Activated CD4-positive, alpha-beta T cell treated with anti-CD3 and anti-CD28 coated beads, Interleukin-2, amount 50 U/mL, for 24 hours (primary cell): ENCODE measurements around the gene RPL19.
"Not testable (repeated sequence)": the region's sequence is repeated elsewhere in the genome, so short reads cannot be mapped to it uniquely, and the experiment has no call there.

Experiments used
- DNase-seq, 2 donors: peaks; one replicate each; pipeline ENCODE4 v3.0.0-alpha.2; 2020; ENCODE audit warnings: low read depth in 1 of 2, low spot score in 1 of 2

The RPL19 gene

GRCh38 chr17:39200070-39200879 lies at the start of gene RPL19:
RPL19 (plus strand) TSS chr17:39200283; CDS start chr17:39200345, 62 bp downstream.
- peak; percentile 74 to 75 for DNase-seq

GRCh38 chr17:39150795-39151149 lies 49.3 kb upstream of the RPL19 start:
- no peak for DNase-seq

- no peak for DNase-seq
These were observed 48.7 kb upstream of the RPL19 start, which contains the start of gene PLXDC1 for GRCh38 chr17:39151150-39151942. PLXDC1 (minus strand) TSS chr17:39151637; CDS start chr17:39151437, 200 bp downstream.

GRCh38 chr17:39151943-39152818 lies 47.9 kb upstream of the RPL19 start:
- DNase-seq: no peak

GRCh38 chr17:39153599-39154051 lies 46.5 kb upstream of the RPL19 start:
- DNase-seq: peak; percentile 94 to 99

- DNase-seq: no peak
These were observed 44.4 kb upstream of the RPL19 start for GRCh38 chr17:39155654-39156053.

- DNase-seq: no peak
These were observed 43.6 kb upstream of the RPL19 start for GRCh38 chr17:39156491-39156890.

GRCh38 chr17:39158623-39159022 lies 41.5 kb upstream of the RPL19 start:
- no peak for DNase-seq

- no peak for DNase-seq
These were observed 38.1 kb upstream of the RPL19 start for GRCh38 chr17:39161962-39162361.

GRCh38 chr17:39164675-39165143 lies 35.4 kb upstream of the RPL19 start:
- peak; percentile 49 to 68 for DNase-seq

- DNase-seq: no peak
These were observed 34.8 kb upstream of the RPL19 start for GRCh38 chr17:39165178-39165840.

- DNase-seq: no peak
These were observed 34.2 kb upstream of the RPL19 start, which contains the start of gene ARL5C for GRCh38 chr17:39165841-39166349. ARL5C (minus strand) TSS chr17:39166161; CDS start chr17:39165760, 401 bp downstream.

GRCh38 chr17:39166437-39167335 lies 33.4 kb upstream of the RPL19 start:
- no peak for DNase-seq

GRCh38 chr17:39167476-39167875 lies 32.6 kb upstream of the RPL19 start:
- DNase-seq: no peak

GRCh38 chr17:39168503-39168902 lies 31.6 kb upstream of the RPL19 start:
- not testable (repeated sequence) for DNase-seq

- DNase-seq: no peak
These were observed 31.0 kb upstream of the RPL19 start for GRCh38 chr17:39169101-39169500.

- no peak for DNase-seq
These were observed 30.6 kb upstream of the RPL19 start for GRCh38 chr17:39169518-39169917.

GRCh38 chr17:39170109-39170508 lies 30.0 kb upstream of the RPL19 start:
- no peak for DNase-seq

- no peak for DNase-seq
These were observed 29.5 kb upstream of the RPL19 start for GRCh38 chr17:39170558-39170957.
